CD8-positive, alpha-beta memory T cell (primary cell): ENCODE data around the gene SLC25A18. TPM values are rescaled to one million over a fixed set of nuclear protein-coding genes. Genes with fewer than 3 reads are reported as not detected.
A peak's percentile ranks its signal among the peaks of the same experiment; 100 is the strongest.

Experiments used
- CTCF ChIA-PET: fragments of 350-600 bp; sonication (Branson Sonifier 250); formaldehyde crosslinking; loops from one replicate; lab custom pipeline; 2021; ENCODE audit warnings: antibody characterized with exemption; lab: Charles Lee
- POLR2A ChIA-PET: fragments of 350-600 bp; sonication (Branson Sonifier 250); formaldehyde crosslinking; loops from one replicate; lab custom pipeline; 2021; ENCODE audit warnings: antibody characterized with exemption; lab: Charles Lee
- DNase-seq, 5 donors: peaks; one replicate each; pipeline versions ENCODE4 v3.0.0 to v3.0.0-alpha.2; 2020 to 2022; ENCODE audit warnings: mixed read lengths in 1 of 5
- H3K27ac ChIP-seq: one replicate; pipeline ENCODE4 v1.7.0; 2013; ENCODE audit warnings: low read depth, mild to moderate bottlenecking, low read length, moderate library complexity
- H3K27me3 ChIP-seq: 2 replicates; pipeline ENCODE4 v1.7.0; 2013; ENCODE audit warnings: low read length, mild to moderate bottlenecking; ENCODE audit not compliant: insufficient read depth, poor library complexity, severe bottlenecking
- H3K36me3 ChIP-seq: 2 replicates; pipeline ENCODE4 v1.7.0; 2013; ENCODE audit warnings: mild to moderate bottlenecking, low read length, moderate library complexity; ENCODE audit not compliant: insufficient read depth
- H3K4me1 ChIP-seq: 2 replicates; pipeline ENCODE4 v1.7.0; 2013; ENCODE audit warnings: mild to moderate bottlenecking, low read length, moderate library complexity; ENCODE audit not compliant: insufficient read depth
- H3K4me3 ChIP-seq: 2 replicates; pipeline ENCODE4 v1.7.0; 2013; ENCODE audit warnings: mild to moderate bottlenecking, low read length
- H3K9me3 ChIP-seq: 2 replicates; pipeline ENCODE4 v1.7.0; 2013; ENCODE audit warnings: mild to moderate bottlenecking, low read length
- H3K27ac Mint-ChIP-seq, 8 donors: one replicate each; pipeline ENCODE4 v1.8.0; 2020 to 2021; ENCODE audit warnings: mixed read lengths in 8 of 8, mild to moderate bottlenecking in 6 of 8, inconsistent platforms in 3 of 8, moderate library complexity in 3 of 8
- H3K27me3 Mint-ChIP-seq, 2 donors: one replicate each; pipeline ENCODE4 v1.8.0; 2020 to 2021; ENCODE audit warnings: mixed read lengths in 2 of 2, mild to moderate bottlenecking in 1 of 2, moderate library complexity in 1 of 2
- H3K36me3 Mint-ChIP-seq, 3 donors: one replicate each; pipeline ENCODE4 v1.8.0; 2020 to 2021; ENCODE audit warnings: mixed read lengths in 3 of 3, inconsistent platforms in 1 of 3, mild to moderate bottlenecking in 1 of 3
- H3K4me1 Mint-ChIP-seq, 3 donors: one replicate each; pipeline ENCODE4 v1.8.0; 2020 to 2021; ENCODE audit warnings: mixed read lengths in 3 of 3, inconsistent platforms in 1 of 3, mild to moderate bottlenecking in 1 of 3
- H3K4me3 Mint-ChIP-seq, 7 donors: one replicate each; pipeline ENCODE4 v1.8.0; 2020 to 2021; ENCODE audit warnings: mixed read lengths in 7 of 7, mild to moderate bottlenecking in 6 of 7, moderate library complexity in 4 of 7, inconsistent platforms in 2 of 7
- H3K9me3 Mint-ChIP-seq, 5 donors: one replicate each; pipeline ENCODE4 v1.8.0; 2020 to 2022; ENCODE audit warnings: mixed read lengths in 5 of 5, mild to moderate bottlenecking in 3 of 5, moderate library complexity in 2 of 5, inconsistent platforms in 1 of 5
- polyA plus RNA-seq: library from polyadenylated mRNA; unstranded; fragments of 300-500 nt; fragmentation: Illumina TruSeq; gene quantifications from one replicate; pipeline ENCODE4 v1.2.3, GENCODE V29; 2021
- total RNA-seq, 2 experiments: library from RNA; stranded (reverse); gene quantifications; one replicate each; pipeline ENCODE4 v1.2.3, GENCODE V29; 2021

SLC25A18 gene
- total and polyA plus RNA-seq, 3 experiments from 2014 or later, result not detected

DNA sequence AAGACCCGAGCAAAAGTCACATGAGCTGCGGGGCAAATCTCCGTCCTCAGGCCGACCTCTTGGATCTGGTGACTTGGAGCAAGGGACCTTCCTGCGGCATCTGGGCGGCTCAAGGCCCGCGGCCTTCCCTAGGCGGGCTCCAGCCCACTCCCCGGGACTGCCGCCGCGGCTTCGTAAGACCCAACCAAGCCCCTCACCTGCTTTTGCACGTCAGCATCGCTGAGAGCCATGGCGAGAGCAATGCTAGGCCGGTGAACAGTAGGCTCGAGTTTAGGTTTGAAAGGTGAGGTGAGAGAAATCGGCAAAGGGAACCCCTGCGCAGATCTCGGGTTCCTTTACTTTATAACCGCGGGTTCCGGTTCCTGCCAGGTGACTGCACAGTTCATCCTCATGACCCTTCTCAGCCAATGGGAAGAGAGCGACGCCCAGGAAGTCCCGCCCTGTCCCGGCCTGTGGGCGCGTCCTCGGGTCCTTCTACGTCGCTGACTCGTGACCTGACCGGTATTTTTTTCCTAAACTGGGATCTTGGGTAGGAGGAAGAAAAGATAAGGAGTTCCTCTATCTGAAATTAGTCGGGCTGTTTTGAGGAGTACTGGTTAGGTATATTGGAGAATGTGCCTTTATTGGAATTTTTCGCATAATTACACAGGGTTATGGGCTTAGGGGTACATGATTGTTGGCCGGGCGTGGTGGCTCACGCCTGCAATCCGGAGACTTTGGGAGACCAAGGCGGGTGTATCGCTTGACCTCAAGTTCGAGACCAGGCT is 65.3 kb downstream of the SLC25A18 start, which contains the start of gene ATP6V1E1:
TSS of gene ATP6V1E1 (minus strand) at position 344 of the 767 bp plus-strand sequence. CDS start at position 230, 114 bp downstream.
- no peaks in the 10 kb centered on the region for H3K9me3 Mint-ChIP-seq
- H3K36me3 ChIP-seq, result no peaks in the 10 kb centered on the region
- peak within 1 kb of the TSS; percentile 95 to 99 (median 99) for H3K27ac Mint-ChIP-seq
- H3K4me3 Mint-ChIP-seq, result peak within 1 kb of the TSS; percentile 93 to 99 (median 98)
- ChIA-PET POLR2A (interaction anchor here (1.0 kb wide), 1 partner anchor 10 kb away, joined by 3 read pairs; the partner anchor contains the start of gene BCL2L13), CTCF (no interaction called here)
- H3K27me3 ChIP-seq, result no peaks in the 10 kb centered on the region
- H3K27me3 Mint-ChIP-seq, result no peaks in the 10 kb centered on the region
- H3K4me3 ChIP-seq, result peak within 1 kb of the TSS; percentile 100
- DNase-seq, result peak; percentile 92 to 97 (median 94)
- H3K27ac ChIP-seq, result peak within 1 kb of the TSS; percentile 99
- H3K4me1 Mint-ChIP-seq, result peaks cover 25 to 44% (median 40%) of the 10 kb centered on the region in 3 donors
- H3K9me3 ChIP-seq, result no peaks in the 10 kb centered on the region
- H3K36me3 Mint-ChIP-seq, result peaks cover 0 to 30% (median 0%) of the 10 kb centered on the region in 3 donors
- peaks cover 22% of the 10 kb centered on the region for H3K4me1 ChIP-seq

DNA sequence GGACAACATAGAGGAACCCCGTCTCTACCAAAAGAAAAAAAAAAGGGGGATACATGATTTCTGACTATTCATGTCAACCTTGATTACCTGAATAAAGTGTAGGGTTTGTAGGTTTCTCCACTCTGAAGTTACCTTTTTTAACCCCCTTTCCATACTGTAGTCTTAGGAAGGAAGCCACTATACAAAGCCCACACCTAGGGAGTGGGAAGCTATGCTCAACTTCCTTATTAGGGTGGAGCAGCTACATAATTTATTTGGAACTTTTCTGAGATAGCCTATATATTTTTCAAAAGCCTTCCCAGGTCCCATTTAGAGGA is 65.8 kb downstream of the SLC25A18 start:
- H3K4me1 Mint-ChIP-seq, result peaks cover 19 to 39% (median 35%) of the 10 kb centered on the region in 3 donors
- peak overlapping the region; percentile 95 to 99 (median 99) for H3K27ac Mint-ChIP-seq
- POLR2A ChIA-PET, result no interaction called here
- H3K9me3 ChIP-seq, result no peaks in the 10 kb centered on the region
- H3K4me1 ChIP-seq, result peaks cover 18% of the 10 kb centered on the region
- H3K4me3 Mint-ChIP-seq, result peak overlapping the region; percentile 93 to 99 (median 98)
- H3K27me3 ChIP-seq, result no peaks in the 10 kb centered on the region
- no peaks in the 10 kb centered on the region for H3K36me3 ChIP-seq
- H3K27me3 Mint-ChIP-seq, result no peaks in the 10 kb centered on the region
- no peak for DNase-seq
- H3K9me3 Mint-ChIP-seq, result no peaks in the 10 kb centered on the region
- H3K36me3 Mint-ChIP-seq, result peaks cover 0 to 25% (median 0%) of the 10 kb centered on the region in 3 donors
- H3K27ac ChIP-seq, result peak overlapping the region; percentile 99
- CTCF ChIA-PET, result no interaction called here
- H3K4me3 ChIP-seq, result peak overlapping the region; percentile 100

DNA sequence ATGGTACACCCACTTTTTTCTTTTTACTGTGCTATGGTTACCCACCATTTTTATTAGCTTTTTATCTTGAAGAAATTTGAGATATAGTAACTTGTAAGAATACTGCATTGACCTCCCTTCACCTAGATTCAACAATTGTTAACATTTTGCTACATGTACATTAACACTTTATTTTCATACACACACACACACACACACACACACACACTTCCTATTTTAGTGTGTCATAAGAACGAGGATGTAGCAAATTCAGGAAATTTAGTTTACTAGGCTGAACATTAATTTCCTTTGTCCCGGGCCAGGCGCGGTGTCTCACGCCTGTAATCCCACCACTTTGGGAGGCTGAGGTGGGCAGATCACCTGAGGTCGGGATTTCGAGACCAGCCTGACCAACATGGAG is 66.3 kb downstream of the SLC25A18 start:
- Mint-ChIP-seq H3K4me3 (peak overlapping the region; percentile 20 to 99 (median 97)), H3K27ac (peak overlapping the region in 5 of 8 donors; percentile 63 to 99 (median 97)), H3K4me1 (peaks cover 19 to 37% (median 31%) of the 10 kb centered on the region in 3 donors), H3K36me3 (peaks cover 0 to 23% (median 0%) of the 10 kb centered on the region in 3 donors), H3K9me3 (no peaks in the 10 kb centered on the region), H3K27me3 (no peaks in the 10 kb centered on the region)
- no peak for DNase-seq
- Histone ChIP-seq H3K27ac (peak overlapping the region; percentile 99), H3K4me1 (peaks cover 18% of the 10 kb centered on the region), H3K4me3 (no peak overlapping the region), H3K36me3 (no peaks in the 10 kb centered on the region), H3K27me3 (no peaks in the 10 kb centered on the region), H3K9me3 (no peaks in the 10 kb centered on the region)
- CTCF ChIA-PET, result no interaction called here
- POLR2A ChIA-PET, result no interaction called here

DNA sequence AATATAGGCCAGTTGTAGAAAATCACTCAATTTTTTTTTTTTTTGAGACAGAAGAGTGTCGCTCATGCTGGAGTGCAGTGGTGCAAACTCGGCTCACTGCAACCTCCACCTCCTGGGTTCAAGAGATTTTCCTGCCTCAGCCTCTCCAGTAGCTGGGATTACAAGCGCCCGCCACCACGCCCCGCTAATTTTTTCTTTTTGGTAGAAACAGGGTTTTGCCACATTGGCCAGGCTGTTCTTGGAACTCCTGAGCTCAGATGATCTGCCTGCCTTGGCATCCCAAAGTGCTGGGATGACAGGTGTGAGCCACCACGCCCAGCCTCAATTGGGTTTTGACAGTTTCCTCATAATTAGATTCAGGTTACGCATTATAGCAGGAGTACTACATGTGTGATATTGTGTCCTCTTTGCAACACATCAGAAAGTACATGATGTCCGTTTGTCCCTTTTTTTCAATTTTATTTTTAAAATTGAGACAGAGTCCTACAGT is 67.8 kb downstream of the SLC25A18 start:
- no peak for DNase-seq
- Histone ChIP-seq H3K4me3 (no peak overlapping the region), H3K27me3 (no peaks in the 10 kb centered on the region), H3K36me3 (no peaks in the 10 kb centered on the region), H3K4me1 (peaks cover 18% of the 10 kb centered on the region), H3K9me3 (no peaks in the 10 kb centered on the region), H3K27ac (no peak overlapping the region)
- no peaks in the 10 kb centered on the region for H3K27me3 Mint-ChIP-seq
- H3K36me3 Mint-ChIP-seq, result peaks cover 0 to 11% (median 0%) of the 10 kb centered on the region in 3 donors
- ChIA-PET CTCF (no interaction called here), POLR2A (no interaction called here)
- peaks cover 8 to 24% (median 18%) of the 10 kb centered on the region in 3 donors for H3K4me1 Mint-ChIP-seq
- H3K27ac Mint-ChIP-seq, result peak overlapping the region in 2 of 8 donors; percentile 12 to 67
- peak overlapping the region in 3 of 7 donors; percentile 7 to 63 (median 32) for H3K4me3 Mint-ChIP-seq
- H3K9me3 Mint-ChIP-seq, result no peaks in the 10 kb centered on the region

DNA sequence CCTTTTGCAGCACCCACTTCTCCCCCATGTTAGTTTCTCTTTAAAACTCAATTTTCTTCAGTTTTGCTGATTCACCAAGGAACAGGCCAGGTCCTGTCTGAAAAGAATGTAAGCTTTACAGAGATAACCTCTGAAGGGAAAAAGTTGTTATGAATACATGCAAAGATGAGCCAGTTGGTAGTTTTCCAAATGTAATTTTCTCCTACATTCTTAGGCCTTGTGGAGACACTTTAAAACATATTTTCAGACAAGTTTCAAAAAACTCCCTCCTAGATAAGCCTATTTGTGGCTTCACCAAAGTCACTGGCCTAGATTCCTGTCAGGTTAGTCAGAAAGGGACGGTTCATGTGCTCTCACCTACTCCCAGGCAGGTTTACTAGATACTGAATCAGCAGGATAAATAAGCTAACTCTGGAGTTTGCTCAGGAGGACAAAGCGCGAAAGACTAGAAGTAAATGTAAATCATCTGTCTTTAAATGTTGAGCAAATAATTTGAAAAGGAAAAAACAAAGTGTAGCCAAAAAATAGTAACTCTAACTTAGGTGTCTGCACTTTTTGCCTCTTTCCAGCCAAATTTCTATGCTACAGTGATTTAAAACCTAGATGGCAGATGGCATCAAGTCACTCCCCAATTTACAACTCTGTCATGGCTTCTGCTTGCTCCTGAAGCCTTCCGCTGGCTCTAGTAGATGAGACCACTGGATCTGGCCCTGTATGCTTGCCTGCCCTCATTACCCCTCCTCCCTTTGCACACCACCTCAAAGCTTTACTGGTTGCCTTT is 70.1 kb downstream of the SLC25A18 start:
- Mint-ChIP-seq H3K27me3 (no peaks in the 10 kb centered on the region), H3K4me1 (peaks cover 13 to 23% (median 23%) of the 10 kb centered on the region in 3 donors), H3K36me3 (peaks cover 0 to 10% (median 0%) of the 10 kb centered on the region in 3 donors), H3K4me3 (peak overlapping the region in 1 of 7 donors; percentile 60), H3K9me3 (no peaks in the 10 kb centered on the region), H3K27ac (peak overlapping the region in 2 of 8 donors; percentile 5 to 73)
- no peaks in the 10 kb centered on the region for H3K36me3 ChIP-seq
- peaks cover 17% of the 10 kb centered on the region for H3K4me1 ChIP-seq
- ChIA-PET POLR2A (no interaction called here), CTCF (no interaction called here)
- DNase-seq, result no peak
- H3K4me3 ChIP-seq, result no peak overlapping the region
- no peaks in the 10 kb centered on the region for H3K9me3 ChIP-seq
- H3K27ac ChIP-seq, result peak overlapping the region; percentile 82
- H3K27me3 ChIP-seq, result no peaks in the 10 kb centered on the region

DNA sequence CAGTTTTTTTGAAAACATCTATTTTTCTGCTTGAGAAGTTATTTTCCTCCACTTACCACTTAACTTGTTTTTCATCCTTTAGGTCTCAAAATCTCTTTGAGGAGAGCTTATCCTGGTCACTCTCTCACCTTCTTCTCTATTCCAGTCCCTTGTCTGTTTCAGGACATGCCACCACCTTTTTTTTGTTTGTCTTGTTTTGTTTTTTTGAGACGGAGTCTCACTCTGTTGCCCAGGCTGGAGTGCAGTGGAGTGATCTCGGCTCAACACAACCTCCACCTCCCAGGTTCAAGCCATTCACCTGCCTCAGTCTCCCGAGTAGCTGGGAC is 70.7 kb downstream of the SLC25A18 start:
- Histone ChIP-seq H3K9me3 (no peaks in the 10 kb centered on the region), H3K4me3 (no peak overlapping the region), H3K4me1 (peaks cover 16% of the 10 kb centered on the region), H3K36me3 (no peaks in the 10 kb centered on the region), H3K27me3 (no peaks in the 10 kb centered on the region), H3K27ac (peak overlapping the region; percentile 82)
- Mint-ChIP-seq H3K36me3 (peaks cover 0 to 9% (median 0%) of the 10 kb centered on the region in 3 donors), H3K27ac (peak overlapping the region in 1 of 8 donors; percentile 73), H3K9me3 (no peaks in the 10 kb centered on the region), H3K4me1 (peaks cover 8 to 21% (median 18%) of the 10 kb centered on the region in 3 donors), H3K4me3 (peak overlapping the region in 1 of 7 donors; percentile 24), H3K27me3 (peaks cover 0 to 2% of the 10 kb centered on the region in 2 donors)
- CTCF ChIA-PET, result no interaction called here
- no peak for DNase-seq
- POLR2A ChIA-PET, result no interaction called here

DNA sequence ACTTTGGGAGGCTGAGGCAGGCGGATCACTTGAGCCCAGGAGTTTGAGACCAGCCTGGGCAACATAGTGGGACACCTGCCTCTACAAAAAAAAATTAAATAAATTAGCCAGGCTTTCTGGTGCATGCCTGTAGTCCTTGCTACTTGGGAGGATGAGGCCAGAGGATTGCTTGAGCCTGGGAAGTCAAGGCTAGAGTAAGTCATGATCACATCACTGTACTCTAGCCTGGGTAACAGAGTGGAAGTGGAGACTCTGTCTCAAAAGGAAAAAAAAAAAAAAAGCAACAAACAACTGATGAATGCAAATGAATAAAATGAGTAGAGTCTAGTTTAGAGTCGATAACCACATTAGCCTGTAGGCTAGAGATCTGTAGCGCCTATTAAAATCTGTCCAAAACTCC is 71.4 kb downstream of the SLC25A18 start:
- ChIA-PET CTCF (no interaction called here), POLR2A (no interaction called here)
- Mint-ChIP-seq H3K4me1 (peaks cover 14 to 21% (median 18%) of the 10 kb centered on the region in 3 donors), H3K9me3 (no peaks in the 10 kb centered on the region), H3K27me3 (peaks cover 0 to 2% of the 10 kb centered on the region in 2 donors), H3K27ac (no peak overlapping the region), H3K4me3 (peak overlapping the region in 1 of 7 donors; percentile 40), H3K36me3 (peaks cover 0 to 14% (median 0%) of the 10 kb centered on the region in 3 donors)
- no peaks in the 10 kb centered on the region for H3K27me3 ChIP-seq
- peak overlapping the region; percentile 82 for H3K27ac ChIP-seq
- peaks cover 17% of the 10 kb centered on the region for H3K4me1 ChIP-seq
- DNase-seq, result no peak
- H3K9me3 ChIP-seq, result no peaks in the 10 kb centered on the region
- no peak overlapping the region for H3K4me3 ChIP-seq
- no peaks in the 10 kb centered on the region for H3K36me3 ChIP-seq
